ENCODE results near the gene NSMF.

NSMF gene

GRCh38 chr9:137461663-137462395 lies 2.7 kb upstream of the NSMF start:
- H3K27ac ChIP-seq = no peak overlapping the region
- TF ChIP-seq CTCF (IDR thresholded peaks at IDR 0.05; ENCODE audit: low read depth, low read length) = no peak
- peaks cover 12% of the 10 kb centered on the region for H3K36me3 ChIP-seq
- H3K4me3 ChIP-seq (ENCODE audit: low read depth, low read length) = no peak overlapping the region
- no peaks in the 10 kb centered on the region for H3K27me3 ChIP-seq (ENCODE audit: insufficient read depth, low read depth, severe bottlenecking)
- H3K9me3 ChIP-seq (ENCODE audit: severe bottlenecking) = no peaks in the 10 kb centered on the region
- DNase-seq = no peak

GRCh38 chr9:137461316-137461662 lies 2.2 kb upstream of the NSMF start:
- no peak for DNase-seq
- H3K4me3 ChIP-seq (ENCODE audit: low read depth, low read length) = no peak overlapping the region
- H3K27ac ChIP-seq = no peak overlapping the region

GRCh38 chr9:137460363-137461315 lies 1.5 kb upstream of the NSMF start:
- Histone ChIP-seq H3K27me3 (ENCODE audit: insufficient read depth, low read depth, severe bottlenecking) (no peaks in the 10 kb centered on the region), H3K36me3 (peaks cover 21% of the 10 kb centered on the region), H3K27ac (no peak overlapping the region), H3K9me3 (ENCODE audit: severe bottlenecking) (no peaks in the 10 kb centered on the region), H3K4me3 (ENCODE audit: low read depth, low read length) (no peak overlapping the region)
- no peak for DNase-seq
- TF ChIP-seq CTCF (IDR thresholded peaks at IDR 0.05; ENCODE audit: low read depth, low read length) = no peak

More at GRCh38 chr9:137461316-137461662, 2.2 kb upstream of the NSMF start:
- Histone ChIP-seq H3K9me3 (ENCODE audit: severe bottlenecking) (no peaks in the 10 kb centered on the region), H3K36me3 (peaks cover 15% of the 10 kb centered on the region), H3K27me3 (ENCODE audit: insufficient read depth, low read depth, severe bottlenecking) (no peaks in the 10 kb centered on the region)
- no peak for TF ChIP-seq CTCF (IDR thresholded peaks at IDR 0.05; ENCODE audit: low read depth, low read length)

- DNase-seq = no peak
- no peaks in the 10 kb centered on the region for H3K9me3 ChIP-seq (ENCODE audit: severe bottlenecking)
- no peak for TF ChIP-seq CTCF (IDR thresholded peaks at IDR 0.05; ENCODE audit: low read depth, low read length)
- peak overlapping the region; percentile 81 for H3K27ac ChIP-seq
- no peaks in the 10 kb centered on the region for H3K27me3 ChIP-seq (ENCODE audit: insufficient read depth, low read depth, severe bottlenecking)
- peak overlapping the region; percentile 34 for H3K4me3 ChIP-seq (ENCODE audit: low read depth, low read length)
- H3K36me3 ChIP-seq = peaks cover 30% of the 10 kb centered on the region
Measured at GRCh38 chr9:137459601-137460362, 648 bp upstream of the NSMF start.

- Histone ChIP-seq H3K4me3 (ENCODE audit: low read depth, low read length) (peak overlapping the region; percentile 69), H3K27me3 (ENCODE audit: insufficient read depth, low read depth, severe bottlenecking) (no peaks in the 10 kb centered on the region), H3K36me3 (peaks cover 38% of the 10 kb centered on the region), H3K27ac (peak overlapping the region; percentile 51), H3K9me3 (ENCODE audit: severe bottlenecking) (no peaks in the 10 kb centered on the region)
- no peak for DNase-seq
- TF ChIP-seq CTCF (IDR thresholded peaks at IDR 0.05; ENCODE audit: low read depth, low read length) = no peak
Measured at GRCh38 chr9:137458194-137459151, 661 bp downstream of the NSMF start.

Data from WERI-Rb-1 (cell line).